ENCODE results near the gene PHRF1. TPM values are rescaled to one million over a fixed set of nuclear protein-coding genes. Genes with fewer than 3 reads are reported as not detected.

The PHRF1 gene
- total RNA-seq, 1 donor from 2014 or later = 38.3 TPM

DNA sequence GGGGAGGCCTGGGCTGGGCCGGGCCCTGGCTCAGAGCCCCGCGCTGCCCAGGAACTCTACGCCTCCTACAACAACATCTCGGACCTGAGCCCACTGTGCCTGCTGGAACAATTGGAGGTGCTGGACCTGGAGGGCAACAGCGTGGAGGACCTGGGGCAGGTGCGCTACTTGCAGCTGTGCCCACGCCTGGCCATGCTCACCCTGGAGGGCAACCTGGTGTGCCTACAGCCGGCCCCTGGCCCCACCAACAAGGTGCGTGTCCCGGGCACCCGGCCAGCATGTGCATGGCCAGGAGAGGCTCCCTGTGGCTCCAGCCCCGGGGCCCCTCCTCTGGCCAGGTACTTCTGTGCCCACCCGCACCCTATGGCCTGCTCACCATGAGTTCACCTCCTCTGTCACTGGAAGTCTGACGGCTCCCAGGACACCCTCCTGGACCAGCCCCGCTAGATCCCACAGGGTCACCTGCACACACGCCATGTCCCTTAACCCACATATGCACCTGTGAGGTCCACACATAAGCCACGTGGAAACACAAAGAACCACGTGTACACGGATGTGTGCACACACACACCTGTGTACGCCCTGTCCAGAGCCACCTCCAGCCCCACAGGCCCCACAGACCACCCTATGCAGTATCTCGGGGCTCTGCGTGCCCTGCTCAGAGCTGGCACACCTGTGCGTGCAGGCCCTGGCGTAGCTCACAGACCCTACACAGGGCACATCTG lies 26.1 kb upstream of the PHRF1 start:
- H3K4me2 ChIP-seq (ENCODE audit: low read length) = no peak overlapping the region
- H3K79me2 ChIP-seq (ENCODE audit: insufficient read depth, low read length) = no peaks in the 10 kb centered on the region
- no peak overlapping the region for H3K4me3 ChIP-seq (ENCODE audit: insufficient read depth, low read depth, low read length)
- FAIRE-seq (no peak), DNase-seq (ENCODE audit: low read depth) (no peak)
- H3K4me1 ChIP-seq (ENCODE audit: insufficient read depth, low read length) = no peaks in the 10 kb centered on the region
- H3K9me3 ChIP-seq (ENCODE audit: insufficient read depth, low read depth, low read length) = no peaks in the 10 kb centered on the region
- TF ChIP-seq EZH2 (IDR thresholded peaks at IDR 0.05; ENCODE audit: insufficient read depth, low read length) (no peak), CTCF (IDR thresholded peaks at IDR 0.05; ENCODE audit: insufficient read depth, low read depth, low read length) (no peak)
- H3K27me3 ChIP-seq (ENCODE audit: insufficient read depth, low read length) = no peaks in the 10 kb centered on the region
- H3K36me3 Mint-ChIP-seq (ENCODE audit: low read depth, unreplicated experiment) = no peaks in the 10 kb centered on the region
- no peaks in the 10 kb centered on the region for H3K9me3 Mint-ChIP-seq (ENCODE audit: unreplicated experiment)
- no peak overlapping the region for H3K27ac Mint-ChIP-seq (ENCODE audit: unreplicated experiment)
- H3K27me3 Mint-ChIP-seq (ENCODE audit: low read depth, unreplicated experiment) = peaks cover 4% of the 10 kb centered on the region
- no peaks in the 10 kb centered on the region for H4K20me1 ChIP-seq (ENCODE audit: insufficient read depth, low read length)
- peaks cover 6% of the 10 kb centered on the region for H3K4me1 Mint-ChIP-seq (ENCODE audit: low read depth, unreplicated experiment)
- H3K27ac ChIP-seq (ENCODE audit: low read depth, low read length) = no peak overlapping the region
- H3K36me3 ChIP-seq (ENCODE audit: insufficient read depth, low read length) = no peaks in the 10 kb centered on the region
- H3K4me3 Mint-ChIP-seq (ENCODE audit: unreplicated experiment) = no peak overlapping the region
- H2AFZ ChIP-seq (ENCODE audit: low read depth, low read length) = no peak overlapping the region
- H3K9ac ChIP-seq (ENCODE audit: low read length) = no peak overlapping the region

- no peak for FAIRE-seq
- H3K9me3 ChIP-seq (ENCODE audit: insufficient read depth, low read depth, low read length) = no peaks in the 10 kb centered on the region
- no peak for DNase-seq (ENCODE audit: low read depth)
- H3K36me3 ChIP-seq (ENCODE audit: insufficient read depth, low read length) = no peaks in the 10 kb centered on the region
- peaks cover 4% of the 10 kb centered on the region for H3K27me3 Mint-ChIP-seq (ENCODE audit: low read depth, unreplicated experiment)
- no peak overlapping the region for H3K27ac Mint-ChIP-seq (ENCODE audit: unreplicated experiment)
- no peak overlapping the region for H2AFZ ChIP-seq (ENCODE audit: low read depth, low read length)
- no peak overlapping the region for H3K4me3 ChIP-seq (ENCODE audit: insufficient read depth, low read depth, low read length)
- H4K20me1 ChIP-seq (ENCODE audit: insufficient read depth, low read length) = no peaks in the 10 kb centered on the region
- H3K4me3 Mint-ChIP-seq (ENCODE audit: unreplicated experiment) = no peak overlapping the region
- peaks cover 2% of the 10 kb centered on the region for H3K27me3 ChIP-seq (ENCODE audit: insufficient read depth, low read length)
- H3K27ac ChIP-seq (ENCODE audit: low read depth, low read length) = no peak overlapping the region
- H3K9ac ChIP-seq (ENCODE audit: low read length) = no peak overlapping the region
- H3K9me3 Mint-ChIP-seq (ENCODE audit: unreplicated experiment) = no peaks in the 10 kb centered on the region
- no peak overlapping the region for H3K4me2 ChIP-seq (ENCODE audit: low read length)
- TF ChIP-seq EZH2 (IDR thresholded peaks at IDR 0.05; ENCODE audit: insufficient read depth, low read length) = no peak
- TF ChIP-seq CTCF (IDR thresholded peaks at IDR 0.05; ENCODE audit: insufficient read depth, low read depth, low read length) = no peak
- H3K79me2 ChIP-seq (ENCODE audit: insufficient read depth, low read length) = no peaks in the 10 kb centered on the region
- peaks cover 6% of the 10 kb centered on the region for H3K4me1 Mint-ChIP-seq (ENCODE audit: low read depth, unreplicated experiment)
- H3K4me1 ChIP-seq (ENCODE audit: insufficient read depth, low read length) = no peaks in the 10 kb centered on the region
- H3K36me3 Mint-ChIP-seq (ENCODE audit: low read depth, unreplicated experiment) = no peaks in the 10 kb centered on the region
Measured at GRCh38 chr11:550746-551085, 25.6 kb upstream of the PHRF1 start.

DNA sequence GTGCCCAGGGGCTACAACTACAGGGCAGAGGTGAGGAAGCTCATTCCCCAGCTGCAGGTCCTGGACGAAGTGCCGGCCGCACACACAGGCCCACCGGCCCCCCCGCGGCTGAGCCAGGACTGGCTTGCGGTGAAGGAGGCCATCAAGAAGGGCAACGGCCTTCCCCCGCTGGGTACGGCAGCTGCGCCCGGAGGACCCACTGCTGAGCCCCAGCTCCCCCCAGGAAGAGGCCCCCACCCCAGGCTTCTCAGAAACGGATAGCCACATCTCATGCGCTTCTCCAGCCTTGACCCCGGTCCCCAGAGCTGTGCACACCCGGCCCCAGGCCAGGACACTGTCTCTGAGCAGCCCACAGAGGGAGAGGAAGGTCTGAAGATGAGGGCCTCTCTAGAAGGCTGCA lies 25.1 kb upstream of the PHRF1 start:
- H3K27ac ChIP-seq (ENCODE audit: low read depth, low read length) = no peak overlapping the region
- no peak for DNase-seq (ENCODE audit: low read depth)
- Mint-ChIP-seq H3K9me3 (ENCODE audit: unreplicated experiment) (no peaks in the 10 kb centered on the region), H3K27ac (ENCODE audit: unreplicated experiment) (no peak overlapping the region), H3K4me1 (ENCODE audit: low read depth, unreplicated experiment) (peaks cover 6% of the 10 kb centered on the region), H3K36me3 (ENCODE audit: low read depth, unreplicated experiment) (no peaks in the 10 kb centered on the region), H3K27me3 (ENCODE audit: low read depth, unreplicated experiment) (peaks cover 4% of the 10 kb centered on the region), H3K4me3 (ENCODE audit: unreplicated experiment) (no peak overlapping the region)
- H3K79me2 ChIP-seq (ENCODE audit: insufficient read depth, low read length) = no peaks in the 10 kb centered on the region
- no peak for FAIRE-seq
- H3K36me3 ChIP-seq (ENCODE audit: insufficient read depth, low read length) = no peaks in the 10 kb centered on the region
- H3K27me3 ChIP-seq (ENCODE audit: insufficient read depth, low read length) = peaks cover 4% of the 10 kb centered on the region
- no peak overlapping the region for H2AFZ ChIP-seq (ENCODE audit: low read depth, low read length)
- no peak for TF ChIP-seq CTCF (IDR thresholded peaks at IDR 0.05; ENCODE audit: insufficient read depth, low read depth, low read length)
- TF ChIP-seq EZH2 (IDR thresholded peaks at IDR 0.05; ENCODE audit: insufficient read depth, low read length) = no peak
- H3K4me1 ChIP-seq (ENCODE audit: insufficient read depth, low read length) = no peaks in the 10 kb centered on the region
- H3K4me3 ChIP-seq (ENCODE audit: insufficient read depth, low read depth, low read length) = no peak overlapping the region
- no peaks in the 10 kb centered on the region for H4K20me1 ChIP-seq (ENCODE audit: insufficient read depth, low read length)
- H3K4me2 ChIP-seq (ENCODE audit: low read length) = no peak overlapping the region
- no peaks in the 10 kb centered on the region for H3K9me3 ChIP-seq (ENCODE audit: insufficient read depth, low read depth, low read length)
- H3K9ac ChIP-seq (ENCODE audit: low read length) = no peak overlapping the region
